Vagina (tissue), 2 donors: ENCODE measurements around the gene SUGCT.

ENCODE experiments used
- CTCF ChIP-seq, 3 experiments: fragments of 450-650 bp in 2 of 3; fragments of 200-600 bp in 1 of 3; sonication (generic) in 1 of 3; IDR thresholded peaks; one replicate each; pipeline ENCODE4 v1.5.1; 2017 to 2019; ENCODE audit warnings: antibody characterized with exemption in 3 of 3, mild to moderate bottlenecking in 2 of 3, moderate library complexity in 2 of 3
- POLR2A ChIP-seq, 2 donors: fragments of 450-650 bp; IDR thresholded peaks; one replicate each; pipeline ENCODE4 v1.6.1; 2017; ENCODE audit warnings: antibody characterized with exemption in 2 of 2, mild to moderate bottlenecking in 2 of 2, moderate library complexity in 2 of 2
- POLR2AphosphoS5 ChIP-seq, 2 donors: sonication (generic); formaldehyde crosslinking; IDR thresholded peaks; one replicate each; pipeline ENCODE4 v1.9.0; 2017; ENCODE audit warnings: antibody characterized with exemption in 2 of 2, mild to moderate bottlenecking in 2 of 2, low read depth in 1 of 2; ENCODE audit not compliant: insufficient read depth in 1 of 2

- TF ChIP-seq POLR2A (IDR thresholded peaks at IDR 0.05) = no peak
- TF ChIP-seq CTCF (IDR thresholded peaks at IDR 0.05) = no peak
- no peak for TF ChIP-seq POLR2AphosphoS5 (IDR thresholded peaks at IDR 0.05; ENCODE audit: insufficient read depth in 1 of 2, low read depth in 1 of 2)
These were observed 71.2 kb downstream of the SUGCT start for GRCh38 chr7:40205992-40206391.
